B cell (primary cell): ENCODE results near the gene TBX6. TPM values are rescaled to one million over a fixed set of nuclear protein-coding genes. Genes with fewer than 3 reads are reported as not detected.

Experiments used
- ATAC-seq: fragments of 200-7000 bp; cut with Tn5 transposase; one replicate; pipeline ENCODE4 v1.10.0; 2021; ENCODE audit warnings: low read depth, mild to moderate bottlenecking, moderate number of reproducible peaks, moderate library complexity
- CTCF ChIA-PET: fragments of 350-600 bp; sonication (Branson Sonifier 250); formaldehyde crosslinking; loops from one replicate; lab custom pipeline; 2021; ENCODE audit warnings: antibody characterized with exemption, inconsistent platforms; lab: Charles Lee
- POLR2A ChIA-PET: fragments of 350-600 bp; sonication (Branson Sonifier 250); formaldehyde crosslinking; loops from one replicate; lab custom pipeline; 2021; ENCODE audit warnings: antibody characterized with exemption; lab: Charles Lee
- DNase-seq: peaks from one replicate; pipeline ENCODE4 v3.0.0; 2013
- H2AFZ ChIP-seq: 2 replicates; pipeline ENCODE4 v1.6.1; 2012; ENCODE audit warnings: mild to moderate bottlenecking, low read depth, low read length; ENCODE audit not compliant: insufficient read depth, poor library complexity, severe bottlenecking
- H3K27ac ChIP-seq, 2 donors: 1 replicate in 1 of 2; 2 replicates in 1 of 2; pipeline ENCODE4 v1.5.1; 2012 to 2013; ENCODE audit warnings: low read length in 2 of 2, mild to moderate bottlenecking in 2 of 2, moderate library complexity in 1 of 2
- H3K27me3 ChIP-seq, 4 experiments: fragments of 200-600 bp in 1 of 4; sonication (generic) in 1 of 4; replicated peaks in 1 of 4; 1 replicate in 2 of 4; 2 replicates in 2 of 4; pipeline versions ENCODE4 v1.6.1 to v1.7.0; 2013 to 2016; ENCODE audit warnings: low read length in 3 of 4, mild to moderate bottlenecking in 2 of 4, mixed read lengths in 1 of 4, moderate library complexity in 1 of 4; ENCODE audit not compliant: insufficient read depth in 4 of 4, control insufficient read depth in 3 of 4; ENCODE audit errors: control extremely low read depth in 1 of 4
- H3K36me3 ChIP-seq, 2 experiments: replicated peaks in 1 of 2; 1 replicate in 1 of 2; 2 replicates in 1 of 2; pipeline versions ENCODE4 v1.6.1 to v1.7.1; 2013; ENCODE audit warnings: low read length in 1 of 2; ENCODE audit not compliant: insufficient read depth in 2 of 2, control insufficient read depth in 1 of 2; ENCODE audit errors: control extremely low read depth in 1 of 2, extremely low read depth in 1 of 2
- H3K4me1 ChIP-seq, 2 donors: fragments of 200-600 bp in 1 of 2; sonication (generic) in 1 of 2; 1 replicate in 1 of 2; 2 replicates in 1 of 2; pipeline versions ENCODE4 v1.5.1 to v1.6.1; 2013 to 2017; ENCODE audit warnings: low read length in 2 of 2; ENCODE audit not compliant: control insufficient read depth in 2 of 2, insufficient read depth in 2 of 2
- H3K4me2 ChIP-seq: replicated peaks from 2 replicates; pipeline ENCODE3; 2012; ENCODE audit warnings: mild to moderate bottlenecking, low read depth, low read length; ENCODE audit not compliant: poor library complexity, severe bottlenecking
- H3K4me3 ChIP-seq, 5 experiments: fragments of 200-600 bp in 1 of 5; sonication (generic) in 1 of 5; 1 replicate in 3 of 5; 2 replicates in 2 of 5; pipeline versions ENCODE4 v1.5.1 to v1.7.0; 2011 to 2016; ENCODE audit warnings: low read length in 4 of 5, mild to moderate bottlenecking in 4 of 5, low read depth in 2 of 5, control low read depth in 1 of 5, moderate library complexity in 1 of 5; ENCODE audit not compliant: insufficient read depth in 1 of 5; ENCODE audit errors: control extremely low read depth in 1 of 5, extremely low read depth in 1 of 5
- H3K79me2 ChIP-seq: fragments of 200-600 bp; sonication (generic); one replicate; pipeline ENCODE4 v1.6.0; 2016; ENCODE audit warnings: low read length; ENCODE audit not compliant: control insufficient read depth, insufficient read depth
- H3K9ac ChIP-seq: fragments of 200-600 bp; sonication (generic); 2 replicates; pipeline ENCODE4 v1.6.1; 2017; ENCODE audit warnings: mild to moderate bottlenecking, low read length, moderate library complexity
- H3K9me3 ChIP-seq, 3 donors: one replicate each; pipeline versions ENCODE4 v1.6.1 to v1.7.1; 2013; ENCODE audit warnings: low read length in 2 of 3; ENCODE audit not compliant: control insufficient read depth in 2 of 3, insufficient read depth in 1 of 3; ENCODE audit errors: control extremely low read depth in 1 of 3
- H4K20me1 ChIP-seq: 2 replicates; pipeline ENCODE4 v1.6.0; 2012; ENCODE audit warnings: mild to moderate bottlenecking, low read length; ENCODE audit not compliant: insufficient read depth, control insufficient read depth, poor library complexity, severe bottlenecking
- H3K27ac Mint-ChIP-seq: one replicate; pipeline ENCODE4 v1.8.0; 2021; ENCODE audit warnings: mixed read lengths
- H3K27me3 Mint-ChIP-seq: one replicate; pipeline ENCODE4 v1.8.0; 2021; ENCODE audit warnings: mixed read lengths
- H3K4me1 Mint-ChIP-seq: one replicate; pipeline ENCODE4 v1.8.0; 2021; ENCODE audit warnings: mixed read lengths
- H3K4me3 Mint-ChIP-seq: one replicate; pipeline ENCODE4 v1.8.0; 2021; ENCODE audit warnings: mixed read lengths
- H3K9me3 Mint-ChIP-seq: one replicate; pipeline ENCODE4 v1.8.0; 2022; ENCODE audit warnings: mixed read lengths; ENCODE audit not compliant: insufficient read depth
- EZH2 ChIP-seq: IDR thresholded peaks from 2 replicates; pipeline ENCODE4 v1.6.1; 2012; ENCODE audit warnings: borderline replicate concordance, low read depth, mild to moderate bottlenecking, moderate library complexity, low read length; ENCODE audit not compliant: insufficient read depth, poor library complexity, severe bottlenecking
- WGBS: methylation state at CpG from one replicate; pipeline ENCODE4 v1.1.5; 2013; ENCODE audit warnings: missing lambda C conversion rate; ENCODE audit not compliant: insufficient coverage; 5-methylcytosine and 5-hydroxymethylcytosine counted together
- intact Hi-C: fragments of 100-400 bp; cut with micrococcal nuclease; formaldehyde crosslinking; loops from one replicate; pipeline ENCODE4 v1.10.0; 2022
- polyA plus RNA-seq: library from polyadenylated mRNA; depleted of rRNA; stranded (reverse); fragments of >200 nt; gene quantifications from 2 replicates; pipeline ENCODE4 v1.2.3, GENCODE V29; 2012
- total RNA-seq, 2 donors: library from RNA; stranded (reverse); fragments of 120-200 nt in 1 of 2; gene quantifications; 1 replicate in 1 of 2; 2 replicates in 1 of 2; pipeline versions ENCODE4 v1.2.3 to v1.2.4, GENCODE V29; 2013 to 2022
- TF ChIP-seq, protein P1 (sequence below): fragments of 200-600 bp; IDR thresholded peaks from one replicate; pipeline ENCODE4 v1.8.0; 2022; ENCODE audit warnings: antibody characterized with exemption, mild to moderate bottlenecking

TBX6 gene
- total and polyA plus RNA-seq, 2 donors (not counting 1 experiment from before 2014, with no cell fraction given), result 1.4 to 5.4 TPM

- H4K20me1 ChIP-seq, result no peaks in the 10 kb centered on the region
- ChIA-PET POLR2A (interaction anchor here (0.5 to 6.8 kb wide), 9 partner anchors 13 to 164 kb away, joined by 3 to 97 read pairs (median 5); partner anchors contain the start of genes ALDOA, CORO1A, KCTD13 and TAOK2), CTCF (interaction anchor here (0.8 to 4.6 kb wide), 15 partner anchors 10 to 318 kb away, joined by 3 to 49 read pairs (median 17); partner anchors contain the start of genes ALDOA, CORO1A, GDPD3 and PPP4C)
- peak overlapping the region; percentile 92 for H3K4me3 Mint-ChIP-seq
- peaks cover 52% of the 10 kb centered on the region for H3K4me1 Mint-ChIP-seq
- peak overlapping the region; percentile 95 for H3K4me2 ChIP-seq
- H3K9me3 ChIP-seq, result no peaks in the 10 kb centered on the region
- H3K27me3 Mint-ChIP-seq, result no peaks in the 10 kb centered on the region
- ATAC-seq (no peak), DNase-seq (peak; percentile 32)
- H3K9me3 Mint-ChIP-seq, result no peaks in the 10 kb centered on the region
- no peaks in the 10 kb centered on the region for H3K27me3 ChIP-seq
- peaks cover 0 to 21% of the 10 kb centered on the region in 2 experiments for H3K36me3 ChIP-seq
- WGBS, result 84% methylated on average over 17 of the region's 26 CpGs
- H3K27ac Mint-ChIP-seq, result peak overlapping the region; percentile 69
- peak overlapping the region; percentile 99 for H2AFZ ChIP-seq
- H3K4me3 ChIP-seq, result peak overlapping the region in 2 of 5 experiments; percentile 52 to 70
- H3K4me1 ChIP-seq, result peaks cover 33 to 57% of the 10 kb centered on the region in 2 donors
- intact Hi-C loops, result loop anchor here (10.0 kb wide), 2 partner anchors 284 to 544 kb away; partner anchors contain the start of genes MYL11 and TBC1D10B
- H3K27ac ChIP-seq, result no peak overlapping the region
- peaks cover 21% of the 10 kb centered on the region for H3K79me2 ChIP-seq
- peak overlapping the region; percentile 71 for H3K9ac ChIP-seq
- TF ChIP-seq, protein P1, sequence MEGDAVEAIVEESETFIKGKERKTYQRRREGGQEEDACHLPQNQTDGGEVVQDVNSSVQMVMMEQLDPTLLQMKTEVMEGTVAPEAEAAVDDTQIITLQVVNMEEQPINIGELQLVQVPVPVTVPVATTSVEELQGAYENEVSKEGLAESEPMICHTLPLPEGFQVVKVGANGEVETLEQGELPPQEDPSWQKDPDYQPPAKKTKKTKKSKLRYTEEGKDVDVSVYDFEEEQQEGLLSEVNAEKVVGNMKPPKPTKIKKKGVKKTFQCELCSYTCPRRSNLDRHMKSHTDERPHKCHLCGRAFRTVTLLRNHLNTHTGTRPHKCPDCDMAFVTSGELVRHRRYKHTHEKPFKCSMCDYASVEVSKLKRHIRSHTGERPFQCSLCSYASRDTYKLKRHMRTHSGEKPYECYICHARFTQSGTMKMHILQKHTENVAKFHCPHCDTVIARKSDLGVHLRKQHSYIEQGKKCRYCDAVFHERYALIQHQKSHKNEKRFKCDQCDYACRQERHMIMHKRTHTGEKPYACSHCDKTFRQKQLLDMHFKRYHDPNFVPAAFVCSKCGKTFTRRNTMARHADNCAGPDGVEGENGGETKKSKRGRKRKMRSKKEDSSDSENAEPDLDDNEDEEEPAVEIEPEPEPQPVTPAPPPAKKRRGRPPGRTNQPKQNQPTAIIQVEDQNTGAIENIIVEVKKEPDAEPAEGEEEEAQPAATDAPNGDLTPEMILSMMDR, result no peak
- no peak for TF ChIP-seq EZH2
Measured at GRCh38 chr16:30090610-30091331, 953 bp downstream of the TBX6 start.
